ENCODE measurements around the gene ALKBH8.

The ALKBH8 gene

GRCh38 chr11:107565219-107565937 is at the start of gene ALKBH8:
ALKBH8 (minus strand) TSS chr11:107565735; CDS start chr11:107560893, 4,842 bp downstream.
- TF ChIP-seq CTCF (conservative IDR thresholded peaks at IDR 0.05; ENCODE audit: low read depth, low read length) = no peak
- peak; percentile 71 for DNase-seq (ENCODE audit: low read depth)
- peak within 1 kb of the TSS; percentile 96 for H3K4me3 ChIP-seq (ENCODE audit: low read depth, low read length)

GRCh38 chr11:107612445-107612844 is 46.9 kb upstream of the ALKBH8 start:
- H3K4me3 ChIP-seq (ENCODE audit: low read depth, low read length) = no peak overlapping the region
- DNase-seq (ENCODE audit: low read depth) = no peak
- TF ChIP-seq CTCF (conservative IDR thresholded peaks at IDR 0.05; ENCODE audit: low read depth, low read length) = no peak

GRCh38 chr11:107609400-107610218 is 44.1 kb upstream of the ALKBH8 start:
- DNase-seq (ENCODE audit: low read depth) = no peak
- no peak for TF ChIP-seq CTCF (conservative IDR thresholded peaks at IDR 0.05; ENCODE audit: low read depth, low read length)
- no peak overlapping the region for H3K4me3 ChIP-seq (ENCODE audit: low read depth, low read length)

- no peak for DNase-seq (ENCODE audit: low read depth)
- TF ChIP-seq CTCF (conservative IDR thresholded peaks at IDR 0.05; ENCODE audit: low read depth, low read length) = no peak
- no peak overlapping the region for H3K4me3 ChIP-seq (ENCODE audit: low read depth, low read length)
Observed at GRCh38 chr11:107608809-107609208, 43.3 kb upstream of the ALKBH8 start.

- TF ChIP-seq CTCF (conservative IDR thresholded peaks at IDR 0.05; ENCODE audit: low read depth, low read length) = peak; percentile 14
- no peak for DNase-seq (ENCODE audit: low read depth)
- H3K4me3 ChIP-seq (ENCODE audit: low read depth, low read length) = no peak overlapping the region
Observed at GRCh38 chr11:107606141-107606540, 40.6 kb upstream of the ALKBH8 start.

GRCh38 chr11:107605061-107606006 is 39.8 kb upstream of the ALKBH8 start:
- no peak for DNase-seq (ENCODE audit: low read depth)
- H3K4me3 ChIP-seq (ENCODE audit: low read depth, low read length) = no peak overlapping the region
- TF ChIP-seq CTCF (conservative IDR thresholded peaks at IDR 0.05; ENCODE audit: low read depth, low read length) = peak; percentile 13

Measured in choroid plexus epithelial cell (primary cell).